HCT116 (cell line): Measurements from ENCODE around the gene MAML3. TPM values are rescaled to one million over a fixed set of nuclear protein-coding genes. Genes with fewer than 3 reads are reported as not detected.

Experiments
- ATAC-seq: fragments of 200-7000 bp; cut with Tn5 transposase; 2 replicates; pipeline ENCODE4 v1.9.1; 2020; ENCODE audit warnings: mild to moderate bottlenecking, moderate library complexity
- BruUV-seq: library from RNA; stranded (reverse); fragments of 400-500 nt; replicated peaks from 2 replicates; lab custom pipeline; 2021; lab: Mats Ljungman, UMichigan
- CTCF ChIA-PET: fragments of 300-600 bp; sonication (Branson Sonifier 250); formaldehyde crosslinking; loops from one replicate; lab custom pipeline; 2021; ENCODE audit warnings: antibody characterized with exemption; lab: Charles Lee
- POLR2A ChIA-PET: fragments of 300-600, 350-600 bp; sonication (Branson Sonifier 250); formaldehyde crosslinking; loops from one replicate; lab custom pipeline; 2021; ENCODE audit warnings: antibody characterized with exemption; lab: Charles Lee
- RAD21 ChIA-PET, 2 experiments: fragments of 300-600 bp; sonication (Branson Sonifier 250); formaldehyde crosslinking; loops; one replicate each; lab custom pipeline; 2023; ENCODE audit warnings: low total read pairs in 2 of 2; ENCODE audit not compliant: uncharacterized antibody in 2 of 2, unreplicated experiment in 2 of 2, low non-redundant PET in 1 of 2; lab: Charles Lee
- DNase-seq: peaks from one replicate; pipeline ENCODE4 v3.0.0-alpha.2; 2010; ENCODE audit warnings: low read depth, low spot score
- H2AFZ ChIP-seq: fragments of 200-600 bp; shearing (Covaris generic), sonication (generic); 2 replicates; pipeline ENCODE4 v1.6.1; 2017; ENCODE audit warnings: low read depth, mixed run types, mixed read lengths, antibody characterized with exemption, low read length; ENCODE audit not compliant: poor library complexity, severe bottlenecking
- H3K27ac ChIP-seq: 2 replicates; pipeline ENCODE4 v1.5.1; 2012; ENCODE audit warnings: low read depth, low read length
- H3K27me3 ChIP-seq: fragments of 200-600 bp; sonication (generic); 2 replicates; pipeline ENCODE4 v1.6.1; 2016; ENCODE audit warnings: mixed run types, low read length, mixed read lengths; ENCODE audit not compliant: insufficient read depth
- H3K36me3 ChIP-seq, 2 experiments: fragments of 200-500 bp in 1 of 2; fragments of 200-600 bp in 1 of 2; sonication (Bioruptor generic) in 1 of 2; sonication (generic) in 1 of 2; 2 replicates each; pipeline versions ENCODE4 v1.5.1 to v1.6.1; 2014 to 2016; ENCODE audit warnings: low read length in 2 of 2, inconsistent platforms in 1 of 2, mixed read lengths in 1 of 2, mixed run types in 1 of 2; ENCODE audit not compliant: insufficient read depth in 2 of 2, control insufficient read depth in 1 of 2
- H3K4me1 ChIP-seq, 2 experiments: fragments of 200-600 bp in 1 of 2; sonication (generic) in 1 of 2; 2 replicates each; pipeline versions ENCODE4 v1.5.1 to v1.6.1; 2012 to 2017; ENCODE audit warnings: low read length in 2 of 2, inconsistent platforms in 1 of 2, mild to moderate bottlenecking in 1 of 2, mixed read lengths in 1 of 2, mixed run types in 1 of 2, moderate library complexity in 1 of 2; ENCODE audit not compliant: insufficient read depth in 2 of 2, control insufficient read depth in 1 of 2
- H3K4me2 ChIP-seq: fragments of 200-600 bp; sonication (generic); 2 replicates; pipeline ENCODE4 v1.6.1; 2017; ENCODE audit warnings: mixed run types, low read length, mixed read lengths
- H3K4me3 ChIP-seq, 2 experiments: fragments of 200-600 bp in 1 of 2; sonication (generic) in 1 of 2; replicated peaks in 1 of 2; 2 replicates each; pipeline ENCODE4 v1.5.1; 2011 to 2016; ENCODE audit warnings: low read length in 2 of 2, control low read depth in 1 of 2, low read depth in 1 of 2, mild to moderate bottlenecking in 1 of 2, mixed read lengths in 1 of 2, mixed run types in 1 of 2
- H3K79me2 ChIP-seq: fragments of 200-600 bp; sonication (generic); 2 replicates; pipeline ENCODE4 v1.6.1; 2017; ENCODE audit warnings: mild to moderate bottlenecking, mixed run types, low read length, moderate library complexity, mixed read lengths; ENCODE audit not compliant: insufficient read depth
- H3K9ac ChIP-seq: fragments of 200-600 bp; sonication (generic); 2 replicates; pipeline ENCODE4 v1.6.1; 2016; ENCODE audit warnings: low read length, mixed read lengths
- H3K9me2 ChIP-seq: fragments of 200-600 bp; sonication (generic), shearing (Covaris generic); 2 replicates; pipeline ENCODE4 v1.6.1; 2017; ENCODE audit warnings: mixed run types, mild to moderate bottlenecking, moderate library complexity; ENCODE audit not compliant: insufficient read depth
- H3K9me3 ChIP-seq, 2 experiments: fragments of 200-500 bp in 1 of 2; fragments of 200-600 bp in 1 of 2; sonication (Bioruptor generic) in 1 of 2; sonication (generic) in 1 of 2; 2 replicates each; pipeline ENCODE4 v1.6.1; 2014 to 2017; ENCODE audit warnings: low read length in 2 of 2, mixed read lengths in 2 of 2, inconsistent platforms in 1 of 2, low read depth in 1 of 2, mild to moderate bottlenecking in 1 of 2, mixed run types in 1 of 2, moderate library complexity in 1 of 2; ENCODE audit not compliant: control insufficient read depth in 1 of 2, insufficient read depth in 1 of 2
- H4K20me1 ChIP-seq: fragments of 200-600 bp; sonication (generic), shearing (Covaris generic); 2 replicates; pipeline ENCODE4 v1.6.1; 2017; ENCODE audit warnings: mixed run types, mild to moderate bottlenecking, moderate library complexity; ENCODE audit not compliant: insufficient read depth
- CBX3 ChIP-seq: IDR thresholded peaks from 2 replicates; pipeline ENCODE4 v1.6.1; 2012; ENCODE audit warnings: low read depth
- CEBPB ChIP-seq: IDR thresholded peaks from 2 replicates; pipeline ENCODE4 v1.6.1; 2012; ENCODE audit warnings: low read depth
- CTCF ChIP-seq, 3 experiments: fragments of 200-600 bp in 1 of 3; sonication (generic) in 1 of 3; IDR thresholded peaks in 2 of 3; conservative IDR thresholded peaks in 1 of 3; 2 replicates each; pipeline ENCODE4 v1.5.1; 2012 to 2017; ENCODE audit warnings: low read depth in 2 of 3, low read length in 2 of 3, antibody characterized with exemption in 1 of 3, borderline replicate concordance in 1 of 3, control low read depth in 1 of 3, mild to moderate bottlenecking in 1 of 3, mixed read lengths in 1 of 3, mixed run types in 1 of 3, moderate library complexity in 1 of 3; ENCODE audit not compliant: insufficient read depth in 1 of 3
- EGR1 ChIP-seq: IDR thresholded peaks from 2 replicates; pipeline ENCODE4 v1.6.1; 2012; ENCODE audit warnings: low read depth
- ELF1 ChIP-seq: IDR thresholded peaks from 2 replicates; pipeline ENCODE4 v1.6.1; 2012; ENCODE audit warnings: low read depth, borderline replicate concordance
- EZH2 ChIP-seq: fragments of 200-600 bp; sonication (generic); IDR thresholded peaks from 2 replicates; pipeline ENCODE4 v1.6.1; 2017; ENCODE audit warnings: antibody characterized with exemption, mixed run types
- FOSL1 ChIP-seq: IDR thresholded peaks from 2 replicates; pipeline ENCODE4 v1.6.1; 2012; ENCODE audit warnings: low read depth
- JUND ChIP-seq: IDR thresholded peaks from 2 replicates; pipeline ENCODE4 v1.6.1; 2012
- MAX ChIP-seq: IDR thresholded peaks from 2 replicates; pipeline ENCODE4 v1.6.1; 2012
- POLR2AphosphoS5 ChIP-seq: IDR thresholded peaks from 2 replicates; pipeline ENCODE4 v1.6.1; 2011; ENCODE audit warnings: mild to moderate bottlenecking, low read depth, low read length, moderate library complexity
- RAD21 ChIP-seq: IDR thresholded peaks from 2 replicates; pipeline ENCODE4 v1.6.1; 2012; ENCODE audit warnings: low read depth, mild to moderate bottlenecking
- SP1 ChIP-seq: IDR thresholded peaks from 2 replicates; pipeline ENCODE4 v1.6.1; 2012; ENCODE audit warnings: low read depth
- SRF ChIP-seq: IDR thresholded peaks from 2 replicates; pipeline ENCODE4 v1.6.1; 2012; ENCODE audit warnings: low read depth
- TCF7L2 ChIP-seq: IDR thresholded peaks from 2 replicates; pipeline ENCODE4 v1.7.0; 2011; ENCODE audit warnings: borderline replicate concordance, inconsistent platforms; ENCODE audit not compliant: insufficient read depth, insufficient read length; ENCODE audit errors: extremely low read depth
- ZBTB33 ChIP-seq: IDR thresholded peaks from 2 replicates; pipeline ENCODE4 v1.6.1; 2011; ENCODE audit warnings: mild to moderate bottlenecking, low read length, moderate library complexity; ENCODE audit not compliant: insufficient replicate concordance; ENCODE audit errors: extremely low read depth
- intact Hi-C: fragments of 100-400 bp; cut with micrococcal nuclease; formaldehyde crosslinking; loops from 2 replicates; pipeline ENCODE4 v1.10.0; 2022
- total RNA-seq: library from RNA; stranded (reverse); gene quantifications from one replicate; pipeline ENCODE4 v1.2.1, GENCODE V29; 2021; ENCODE audit not compliant: unreplicated experiment

The MAML3 gene
- total RNA-seq, 1 experiment from 2014 or later: 3.1 TPM

- Histone ChIP-seq H3K4me2 (no peak overlapping the region), H3K36me3 (no peaks in the 10 kb centered on the region), H3K9me2 (no peaks in the 10 kb centered on the region), H3K4me3 (no peak overlapping the region), H3K9me3 (no peaks in the 10 kb centered on the region), H2AFZ (no peak overlapping the region), H3K27me3 (no peaks in the 10 kb centered on the region), H3K27ac (no peak overlapping the region), H3K9ac (no peak overlapping the region), H3K79me2 (no peaks in the 10 kb centered on the region), H3K4me1 (peaks cover 6 to 56% of the 10 kb centered on the region in 2 experiments; a peak in 3 of 4 replicates), H4K20me1 (no peaks in the 10 kb centered on the region)
- BruUV-seq: no TSS peak
- ChIA-PET RAD21 (no interaction called here), CTCF (no interaction called here), POLR2A (interaction anchor here (1.4 kb wide), 1 partner anchor 17 kb away, joined by 5 read pairs; no protein-coding TSS in a partner anchor)
- ATAC-seq (no peak), DNase-seq (no peak)
- no peak for TF ChIP-seq CBX3
- TF ChIP-seq FOSL1: peak; percentile 46
- 0 out of 2 replicates have a peak, but pooled peaks have one; percentile 13 for TF ChIP-seq CEBPB
- intact Hi-C loops: no loop called here
Observed at GRCh38 chr4:140133576-140133975, 20.4 kb downstream of the MAML3 start.

- RAD21 ChIA-PET: no interaction called here
- Histone ChIP-seq H3K4me1 (peaks cover 3 to 44% of the 10 kb centered on the region in 2 experiments; a peak in 2 of 4 replicates), H3K27ac (no peak overlapping the region), H3K36me3 (no peaks in the 10 kb centered on the region), H3K9me3 (no peaks in the 10 kb centered on the region), H3K79me2 (no peaks in the 10 kb centered on the region), H3K4me2 (no peak overlapping the region), H4K20me1 (no peaks in the 10 kb centered on the region), H3K9ac (no peak overlapping the region), H3K27me3 (no peaks in the 10 kb centered on the region), H3K9me2 (no peaks in the 10 kb centered on the region), H3K4me3 (no peak overlapping the region), H2AFZ (no peak overlapping the region)
- CTCF ChIA-PET: no interaction called here
- ATAC-seq (no peak), DNase-seq (no peak)
- BruUV-seq: no TSS peak
- intact Hi-C loops: no loop called here
- POLR2A ChIA-PET: no interaction called here
- no peak for TF ChIP-seq SP1
- TF ChIP-seq JUND: no peak
- no peak for TF ChIP-seq MAX
- TF ChIP-seq SRF: no peak
- TF ChIP-seq EZH2: no peak
- TF ChIP-seq CTCF (IDR thresholded peaks at IDR 0.05 in 2 of 3, conservative IDR thresholded peaks at IDR 0.05 in 1 of 3; ENCODE audit: borderline replicate concordance in 1 of 3, insufficient read depth in 1 of 3, low read depth in 2 of 3, low read length in 2 of 3): no peak
- TF ChIP-seq POLR2AphosphoS5: no peak
- no peak for TF ChIP-seq CBX3
- no peak for TF ChIP-seq TCF7L2
- no peak for TF ChIP-seq ZBTB33
- TF ChIP-seq RAD21: no peak
- TF ChIP-seq ELF1: no peak
- no peak for TF ChIP-seq CEBPB
- no peak for TF ChIP-seq EGR1
Observed at GRCh38 chr4:140131675-140132229, 22.2 kb downstream of the MAML3 start.
